Spleen (tissue), 13 donors: ENCODE data around the gene ZNF429. TPM values are rescaled to one million over a fixed set of nuclear protein-coding genes. Genes with fewer than 3 reads are reported as not detected.

Experiments used
- DNase-seq: peaks from one replicate; pipeline ENCODE4 v3.0.0-alpha.2; 2020
- H3K27ac ChIP-seq, 8 donors: fragments of 200-600 bp; sonication (generic) in 7 of 8; 1 replicate in 4 of 8; 2 replicates in 4 of 8; pipeline versions ENCODE4 v1.5.0 to v1.8.0; 2016 to 2021; ENCODE audit warnings: inconsistent platforms in 4 of 8, mild to moderate bottlenecking in 4 of 8, moderate library complexity in 1 of 8
- H3K27me3 ChIP-seq, 7 donors: fragments of 200-600 bp; sonication (generic) in 6 of 7; replicated peaks in 1 of 7; 1 replicate in 4 of 7; 2 replicates in 3 of 7; pipeline versions ENCODE4 v1.5.0 to v1.8.0; 2016 to 2021; ENCODE audit warnings: inconsistent platforms in 3 of 7, mild to moderate bottlenecking in 1 of 7
- H3K36me3 ChIP-seq, 6 donors: fragments of 200-600 bp; sonication (generic) in 5 of 6; 1 replicate in 4 of 6; 2 replicates in 2 of 6; pipeline versions ENCODE4 v1.5.0 to v1.8.0; 2016 to 2021; ENCODE audit warnings: inconsistent platforms in 2 of 6
- H3K4me1 ChIP-seq, 6 donors: fragments of 200-600 bp; sonication (generic) in 5 of 6; 1 replicate in 3 of 6; 2 replicates in 3 of 6; pipeline versions ENCODE4 v1.5.0 to v1.8.0; 2016 to 2021; ENCODE audit warnings: inconsistent platforms in 3 of 6
- H3K4me3 ChIP-seq, 8 donors: fragments of 200-600 bp; sonication (generic) in 7 of 8; 1 replicate in 4 of 8; 2 replicates in 4 of 8; pipeline versions ENCODE4 v1.5.0 to v1.8.0; 2016 to 2021; ENCODE audit warnings: inconsistent platforms in 4 of 8, mild to moderate bottlenecking in 4 of 8, moderate library complexity in 2 of 8
- H3K9me3 ChIP-seq, 8 donors: fragments of 200-600 bp; sonication (generic) in 7 of 8; 1 replicate in 4 of 8; 2 replicates in 4 of 8; pipeline versions ENCODE4 v1.5.0 to v1.8.0; 2016 to 2021; ENCODE audit warnings: inconsistent platforms in 4 of 8
- CTCF ChIP-seq, 11 experiments: fragments of 200-600 bp in 7 of 11; fragments of 450-650 bp in 4 of 11; sonication (generic) in 4 of 11; IDR thresholded peaks in 8 of 11; conservative IDR thresholded peaks in 3 of 11; 1 replicate in 7 of 11; 2 replicates in 4 of 11; pipeline versions ENCODE4 v1.4.0 to v1.8.0; 2016 to 2021; ENCODE audit warnings: antibody characterized with exemption in 11 of 11, inconsistent platforms in 4 of 11, mild to moderate bottlenecking in 1 of 11
- POLR2A ChIP-seq, 3 donors: fragments of 450-650 bp; IDR thresholded peaks; one replicate each; pipeline ENCODE4 v1.5.1; 2017; ENCODE audit warnings: antibody characterized with exemption in 3 of 3, mild to moderate bottlenecking in 1 of 3
- POLR2AphosphoS5 ChIP-seq, 3 donors: sonication (generic); formaldehyde crosslinking; IDR thresholded peaks; one replicate each; pipeline ENCODE4 v1.5.1; 2017; ENCODE audit warnings: antibody characterized with exemption in 3 of 3
- WGBS, 5 donors: extraction: QIAGEN DNeasy Blood & Tissue Kit in 3 of 5; methylation state at CpG; one replicate each; pipeline versions ENCODE4 v1.1.5 to v1.1.7; 2013 to 2018; 5-methylcytosine and 5-hydroxymethylcytosine counted together
- intact Hi-C: fragments of 100-400 bp; cut with DNase I; formaldehyde crosslinking; loops from one replicate; pipeline ENCODE4 v1.15.0; 2023; ENCODE audit warnings: low total_unique reads
- long read RNA-seq, 2 donors: transcript quantifications; one replicate each; lab custom pipeline, GENCODE V29; 2026
- polyA plus RNA-seq, 3 donors: library from polyadenylated mRNA; stranded (reverse); fragments of 200-250 nt; gene quantifications; one replicate each; pipeline ENCODE4 v1.2.1, GENCODE V29; 2013
- total RNA-seq, 7 donors: library from RNA; depleted of rRNA in 3 of 7; stranded (reverse); fragments of >200 nt in 3 of 7; fragmentation: NEBNext Ultra II Directional in 4 of 7; extraction: Animal tissue kit (Norgen Biotek cat#: 25700) in 4 of 7; gene quantifications; one replicate each; pipeline versions ENCODE4 v1.1.0 to v1.2.1, GENCODE V29; 2016 to 2021
- donor health status: healthy with polysubstance abuse.
- donor health status: DM: no; HTN: no; CAD: no; lungs with moderate emphysema.
- donor health status: DM: no; HTN: no; CAD: no.
- donor health status: Bipolar disorder and iron deficiency.
- donor health status: healthy.
- donor health status: DM: no; HTN: no; CAD: no.
- donor health status: DM: yes; HTN: yes; CAD: no.

ZNF429 gene
- total RNA-seq = 10 to 100 TPM; 14.4 to 45.0 (median 22.8) TPM
- polyA plus RNA-seq = 1 to 10 TPM; 6.9 to 9.4 (median 7.3) TPM
- long read RNA-seq, donor 1, partial matches to known transcripts = 0 of 2 reads
- long read RNA-seq, donor 1, other reads (novel, unspliced or antisense) = 0 of 2 reads
- long read RNA-seq, donor 2, partial matches to known transcripts = 13 of 16 reads
- long read RNA-seq, donor 2, other reads (novel, unspliced or antisense) = 0 of 16 reads

- TF ChIP-seq POLR2A (IDR thresholded peaks at IDR 0.05) = peak in 1 of 3 donors; percentile 22
- TF ChIP-seq CTCF (IDR thresholded peaks at IDR 0.05 in 8 of 11, conservative IDR thresholded peaks at IDR 0.05 in 3 of 11) = peak in 1 of 11 experiments; percentile 12
- peak; percentile 76 to 95 (median 88) for TF ChIP-seq POLR2AphosphoS5 (IDR thresholded peaks at IDR 0.05)
- peaks cover 0 to 36% (median 11%) of the 10 kb centered on the region in 8 donors for H3K9me3 ChIP-seq
- peaks cover 5 to 44% (median 30%) of the 10 kb centered on the region in 6 donors for H3K4me1 ChIP-seq
- WGBS, 5 donors = 1% methylated on average over 39 to 43 of the region's 43 CpGs
- H3K36me3 ChIP-seq = peaks cover 0 to 31% (median 0%) of the 10 kb centered on the region in 6 donors
- H3K27ac ChIP-seq = peak within 1 kb of the TSS; percentile 91 to 97 (median 95)
- H3K4me3 ChIP-seq = peak within 1 kb of the TSS; percentile 75 to 98 (median 83)
- no peaks in the 10 kb centered on the region for H3K27me3 ChIP-seq
- intact Hi-C loops = no loop called here
- peak; percentile 96 for DNase-seq
Observed at GRCh38 chr19:21505459-21506451, at the start of gene ZNF429. ZNF429 (plus strand) TSS chr19:21505602; CDS start chr19:21505772, 170 bp downstream.

DNA sequence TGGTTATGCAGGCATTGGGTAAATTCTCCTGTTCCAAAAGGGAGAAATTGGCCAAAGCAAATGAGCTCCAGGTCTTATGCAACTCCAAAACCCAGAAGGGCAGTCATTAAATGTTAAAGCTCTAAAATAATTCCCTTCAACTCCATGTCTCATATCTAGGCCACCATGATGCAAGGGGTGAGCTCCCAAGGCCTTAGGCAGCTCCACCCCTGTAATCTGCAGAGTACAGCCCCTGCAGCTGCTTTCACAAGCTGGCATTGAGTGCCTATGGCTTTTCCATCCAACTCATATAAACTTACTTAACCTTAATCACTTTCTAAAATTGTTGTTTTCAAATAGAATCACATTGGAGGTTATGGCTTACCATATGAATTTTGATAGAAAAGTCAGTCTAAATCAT lies 44.7 kb upstream of the ZNF429 start:
- peaks cover 0 to 11% (median 5%) of the 10 kb centered on the region in 6 donors for H3K4me1 ChIP-seq
- intact Hi-C loops = loop anchor here (10.0 kb wide), 1 partner anchor 256 kb away; no protein-coding TSS in a partner anchor
- no peak overlapping the region for H3K27ac ChIP-seq
- DNase-seq = no peak
- no peaks in the 10 kb centered on the region for H3K36me3 ChIP-seq
- peaks cover 0 to 95% (median 61%) of the 10 kb centered on the region in 8 donors for H3K9me3 ChIP-seq
- H3K4me3 ChIP-seq = no peak overlapping the region
- peaks cover 0 to 17% (median 0%) of the 10 kb centered on the region in 7 donors for H3K27me3 ChIP-seq
- TF ChIP-seq POLR2AphosphoS5 (IDR thresholded peaks at IDR 0.05) (no peak), POLR2A (IDR thresholded peaks at IDR 0.05) (no peak), CTCF (IDR thresholded peaks at IDR 0.05 in 8 of 11, conservative IDR thresholded peaks at IDR 0.05 in 3 of 11) (no peak)

- WGBS, 5 donors = 94 to 98% (median 95%) methylated on average over 16 of the region's 16 CpGs
- Histone ChIP-seq H3K27ac (no peak overlapping the region), H3K4me3 (no peak overlapping the region), H3K36me3 (no peaks in the 10 kb centered on the region), H3K27me3 (peaks cover 0 to 17% (median 0%) of the 10 kb centered on the region in 7 donors), H3K9me3 (peaks cover 0 to 76% (median 43%) of the 10 kb centered on the region in 8 donors), H3K4me1 (peaks cover 0 to 11% (median 5%) of the 10 kb centered on the region in 6 donors)
- peak; percentile 33 for DNase-seq
- TF ChIP-seq POLR2AphosphoS5 (IDR thresholded peaks at IDR 0.05) = no peak
- no peak for TF ChIP-seq POLR2A (IDR thresholded peaks at IDR 0.05)
- no peak for TF ChIP-seq CTCF (IDR thresholded peaks at IDR 0.05 in 8 of 11, conservative IDR thresholded peaks at IDR 0.05 in 3 of 11)
- intact Hi-C loops = loop anchor here (10.0 kb wide), 1 partner anchor 258 kb away; no protein-coding TSS in a partner anchor
Observed at GRCh38 chr19:21462540-21462939, 42.9 kb upstream of the ZNF429 start.
